IPS DF 19.7 (cell line): ENCODE data around the gene STK11.

ENCODE experiments used
- DNase-seq: peaks from one replicate; pipeline ENCODE4 v3.0.0-alpha.2; 2013; ENCODE audit warnings: low read depth, low spot score

STK11 gene

GRCh38 chr19:1210227-1210538 lies 4.6 kb downstream of the STK11 start:
- no peak for DNase-seq

GRCh38 chr19:1211494-1212234 lies 6.1 kb downstream of the STK11 start:
- DNase-seq, result peak; percentile 48

DNA sequence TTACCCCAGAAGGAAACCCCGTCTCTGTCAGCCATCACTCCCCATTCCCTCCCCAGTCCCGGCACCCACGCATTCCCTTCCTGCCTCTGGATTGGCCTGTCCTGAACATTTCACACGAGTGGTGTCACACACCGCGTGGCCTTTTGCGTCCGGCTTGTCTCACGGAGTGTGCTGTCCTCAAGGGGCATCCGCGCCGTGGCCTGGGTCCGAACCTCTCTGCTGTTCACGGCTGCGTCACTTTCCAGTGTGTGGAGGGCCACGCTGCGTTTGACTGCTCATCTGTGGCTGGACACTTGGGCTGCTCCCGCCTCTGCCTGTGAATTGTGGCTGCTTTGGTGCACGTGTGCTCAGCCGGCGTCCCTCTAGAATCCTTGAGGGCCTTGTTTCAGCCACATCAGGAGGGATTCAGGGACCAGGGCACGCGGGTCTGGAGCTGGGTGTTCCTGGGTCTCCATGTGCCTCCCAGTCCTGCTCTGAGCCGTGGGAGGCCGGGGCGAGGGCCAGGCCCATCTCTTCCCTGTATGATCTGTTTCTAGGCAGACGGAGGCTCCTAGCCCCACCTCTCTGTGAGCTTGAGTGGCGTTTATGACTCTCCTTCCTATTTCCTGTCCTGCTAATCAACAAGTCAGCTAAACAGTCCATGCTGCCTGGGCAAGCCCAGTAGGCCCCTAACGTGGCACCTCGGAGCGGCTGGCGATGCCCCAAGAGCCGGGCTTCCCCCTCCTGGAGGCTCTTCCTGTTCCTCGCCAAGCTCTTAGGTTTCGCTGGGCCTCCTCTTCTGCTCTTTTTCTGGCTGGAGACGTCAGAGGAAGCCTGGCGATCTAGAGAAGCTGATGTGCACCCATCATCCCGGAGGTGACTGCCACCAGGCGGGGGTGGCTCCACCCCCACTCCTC lies 8.1 kb downstream of the STK11 start:
- no peak for DNase-seq

DNA sequence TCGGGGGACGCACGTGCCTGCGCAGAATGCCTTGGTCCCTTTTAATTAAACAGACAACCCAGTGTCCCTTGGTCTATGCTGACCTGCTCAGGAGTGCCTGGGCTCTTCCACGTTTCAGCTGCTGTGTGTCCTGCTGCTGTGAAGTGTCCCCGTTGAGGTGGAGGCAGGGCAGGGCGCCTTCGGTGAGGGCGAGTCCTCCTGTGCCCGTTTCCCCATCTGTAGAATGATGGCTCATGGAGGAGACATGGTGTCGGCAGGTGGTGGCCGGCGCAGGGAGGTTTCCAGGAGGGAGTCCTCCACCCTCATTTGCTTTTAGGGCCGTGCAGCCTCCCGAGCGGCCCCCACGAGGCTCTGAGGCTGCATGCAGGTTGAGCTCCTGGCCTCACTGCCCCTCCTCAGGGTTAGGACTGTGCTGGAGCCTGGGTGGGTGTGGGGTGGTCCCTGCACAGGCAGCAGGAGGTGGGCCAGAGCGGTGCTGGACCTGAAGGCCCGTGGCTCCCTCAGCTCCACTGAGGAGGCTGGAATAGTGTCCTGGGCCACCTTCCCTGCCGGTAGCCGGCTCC lies 8.8 kb downstream of the STK11 start:
- no peak for DNase-seq

DNA sequence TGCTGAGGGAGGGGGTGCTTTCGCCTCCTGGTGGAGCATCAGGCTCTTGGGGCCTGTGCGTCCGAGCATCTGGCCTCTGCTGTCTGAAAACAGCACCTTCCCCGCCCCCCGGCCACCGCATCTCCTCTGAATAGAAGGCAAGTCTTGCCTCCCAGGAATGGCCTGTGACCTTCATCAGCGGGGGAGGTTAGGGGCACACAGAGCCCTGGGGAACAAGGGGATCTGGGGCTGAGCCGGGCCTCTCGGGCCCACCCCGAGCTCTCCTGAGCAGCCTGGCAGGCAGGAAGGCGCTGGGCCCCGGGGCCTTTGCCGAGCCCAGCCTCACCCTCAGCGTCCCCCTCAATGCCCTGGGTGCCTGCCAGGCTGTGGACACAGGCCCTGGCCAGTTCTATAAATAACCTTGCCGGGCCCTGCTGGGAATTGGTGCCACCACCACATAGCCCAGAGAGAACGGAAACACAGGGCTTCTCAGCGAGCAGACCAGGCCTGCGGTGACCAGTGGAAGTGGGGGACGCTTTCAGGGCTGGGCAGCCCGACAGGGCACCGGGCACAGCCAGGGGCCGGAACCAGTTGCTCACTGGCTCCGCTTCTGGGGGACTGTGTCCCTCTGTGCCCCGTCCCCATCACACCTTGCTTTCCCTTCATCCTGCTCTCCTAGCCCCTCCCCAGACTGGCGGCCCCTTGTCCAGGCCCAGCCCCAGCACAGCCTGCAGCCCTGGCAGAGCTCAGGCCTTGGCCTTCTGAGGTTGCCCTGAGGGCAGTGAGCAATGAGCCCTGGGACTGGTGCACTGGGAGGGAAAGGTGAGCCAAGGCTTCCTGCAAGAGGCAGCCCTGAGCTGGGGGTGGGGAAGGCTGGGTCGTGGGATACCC lies 9.5 kb downstream of the STK11 start:
- no peak for DNase-seq

GRCh38 chr19:1216756-1217155 lies 11.2 kb downstream of the STK11 start:
- no peak for DNase-seq

DNA sequence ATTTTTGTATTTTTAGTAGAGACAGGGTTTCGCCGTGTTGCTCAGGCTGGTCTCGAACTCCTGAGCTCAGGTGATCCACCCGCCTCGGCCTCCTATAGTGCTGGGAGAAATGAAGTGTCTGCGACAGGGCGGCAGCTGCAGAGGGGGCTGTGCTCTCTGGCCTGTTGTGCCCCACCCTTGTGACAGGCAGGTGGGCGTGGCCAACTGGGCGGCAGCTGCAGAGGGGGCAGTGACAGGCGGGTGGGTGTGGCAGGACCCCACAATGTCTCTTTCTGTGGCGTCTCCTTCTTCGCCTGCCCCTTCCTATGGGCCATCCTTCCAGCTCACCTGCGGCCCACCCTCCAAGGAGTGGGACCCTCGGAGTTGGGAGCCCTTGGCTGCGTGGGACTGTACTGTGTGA lies 11.8 kb downstream of the STK11 start:
- no peak for DNase-seq

GRCh38 chr19:1218751-1219567 lies 13.4 kb downstream of the STK11 start:
- DNase-seq, result no peak

DNA sequence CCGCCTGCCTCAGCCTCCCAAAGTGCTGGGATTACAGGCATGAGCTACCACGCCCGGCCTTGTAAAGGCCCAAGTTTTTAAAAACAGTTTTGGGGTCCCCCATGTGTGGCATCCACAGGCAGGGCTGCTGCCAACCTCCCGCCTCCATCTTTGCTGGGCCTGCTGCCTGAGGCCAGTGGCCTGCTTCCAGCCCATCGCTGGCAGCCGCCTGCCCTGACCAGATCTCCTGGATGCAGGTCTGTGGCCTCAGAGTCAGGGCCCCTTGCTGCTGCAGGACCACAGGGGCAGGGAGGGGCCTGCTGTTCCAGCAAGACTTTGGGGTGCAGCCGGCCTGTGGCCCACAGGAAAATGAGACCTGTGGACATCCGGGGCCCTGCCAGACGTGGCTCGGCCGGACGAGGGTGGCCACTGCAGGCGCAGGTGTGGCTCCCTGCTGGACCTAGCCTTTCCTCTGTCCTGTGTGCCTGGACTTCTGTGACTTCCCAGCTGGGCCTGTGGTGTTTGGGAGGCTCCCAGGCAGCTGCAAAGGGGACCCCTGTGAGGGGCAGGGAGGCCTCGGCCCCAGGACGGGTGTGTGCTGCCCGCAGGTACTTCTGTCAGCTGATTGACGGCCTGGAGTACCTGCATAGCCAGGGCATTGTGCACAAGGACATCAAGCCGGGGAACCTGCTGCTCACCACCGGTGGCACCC lies 14.4 kb downstream of the STK11 start:
- no peak for DNase-seq

- no peak for DNase-seq
These were observed 14.9 kb downstream of the STK11 start for GRCh38 chr19:1220477-1220930.

- DNase-seq, result no peak
These were observed 15.7 kb downstream of the STK11 start for GRCh38 chr19:1220976-1221903.

DNA sequence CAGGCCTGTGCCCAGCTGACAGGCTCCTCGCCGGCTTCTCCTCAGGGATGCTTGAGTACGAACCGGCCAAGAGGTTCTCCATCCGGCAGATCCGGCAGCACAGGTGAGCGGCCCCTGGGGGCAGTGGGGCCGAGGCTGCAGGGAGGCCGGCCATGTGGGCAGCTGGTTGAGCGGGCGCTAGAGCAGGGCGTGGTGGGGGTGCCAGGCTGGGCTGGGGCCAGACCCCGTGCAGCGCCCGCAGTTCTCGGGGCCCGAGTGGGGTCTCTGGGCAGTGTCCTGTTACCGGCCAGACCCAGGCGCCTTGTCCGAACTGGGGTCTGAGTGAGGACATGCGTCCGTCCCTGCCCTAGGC lies 16.3 kb downstream of the STK11 start:
- no peak for DNase-seq

DNA sequence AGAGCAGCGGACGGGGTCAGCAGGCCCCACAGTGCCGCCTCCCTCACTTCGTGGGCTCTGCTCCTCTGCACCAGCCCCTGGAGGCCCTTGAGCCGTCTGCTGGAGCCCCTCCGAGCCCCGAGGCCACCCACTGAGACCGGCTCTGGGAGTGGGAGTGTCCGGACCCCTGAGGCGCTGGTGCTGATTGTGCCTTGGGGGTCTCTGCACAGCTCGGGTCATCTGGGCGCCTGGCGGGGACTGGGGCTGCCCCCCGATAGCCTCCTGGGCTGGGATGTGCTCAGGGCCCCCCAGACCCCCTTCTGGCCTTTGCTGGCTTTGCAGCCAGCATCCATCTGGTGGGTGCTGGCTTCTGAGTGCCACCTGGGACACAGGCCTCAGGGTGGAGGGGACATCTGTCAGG lies 16.8 kb downstream of the STK11 start:
- DNase-seq, result no peak

GRCh38 chr19:1223018-1223855 lies 17.7 kb downstream of the STK11 start:
- DNase-seq, result no peak

GRCh38 chr19:1224047-1224825 lies 18.7 kb downstream of the STK11 start:
- DNase-seq, result no peak

DNA sequence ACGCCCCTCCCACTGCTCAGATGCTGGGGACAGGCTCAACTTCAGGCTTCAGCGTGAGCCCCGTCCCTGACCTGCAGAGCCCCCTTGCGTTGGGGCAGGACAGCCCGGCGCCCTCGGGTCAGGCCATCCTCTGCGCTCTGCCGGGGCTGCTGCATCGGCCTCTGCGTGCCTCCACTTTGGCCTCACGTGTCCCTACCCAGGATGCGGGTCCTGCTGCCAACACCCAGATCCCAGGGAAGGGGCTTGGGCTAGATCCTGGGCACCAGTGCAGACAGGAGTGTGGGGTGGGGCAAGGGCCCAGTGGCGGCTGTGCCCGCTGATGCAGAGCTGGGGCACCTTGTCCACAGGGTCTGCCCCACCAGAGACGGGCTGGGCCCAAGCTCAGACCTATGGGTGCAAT lies 19.3 kb downstream of the STK11 start:
- DNase-seq, result no peak

DNA sequence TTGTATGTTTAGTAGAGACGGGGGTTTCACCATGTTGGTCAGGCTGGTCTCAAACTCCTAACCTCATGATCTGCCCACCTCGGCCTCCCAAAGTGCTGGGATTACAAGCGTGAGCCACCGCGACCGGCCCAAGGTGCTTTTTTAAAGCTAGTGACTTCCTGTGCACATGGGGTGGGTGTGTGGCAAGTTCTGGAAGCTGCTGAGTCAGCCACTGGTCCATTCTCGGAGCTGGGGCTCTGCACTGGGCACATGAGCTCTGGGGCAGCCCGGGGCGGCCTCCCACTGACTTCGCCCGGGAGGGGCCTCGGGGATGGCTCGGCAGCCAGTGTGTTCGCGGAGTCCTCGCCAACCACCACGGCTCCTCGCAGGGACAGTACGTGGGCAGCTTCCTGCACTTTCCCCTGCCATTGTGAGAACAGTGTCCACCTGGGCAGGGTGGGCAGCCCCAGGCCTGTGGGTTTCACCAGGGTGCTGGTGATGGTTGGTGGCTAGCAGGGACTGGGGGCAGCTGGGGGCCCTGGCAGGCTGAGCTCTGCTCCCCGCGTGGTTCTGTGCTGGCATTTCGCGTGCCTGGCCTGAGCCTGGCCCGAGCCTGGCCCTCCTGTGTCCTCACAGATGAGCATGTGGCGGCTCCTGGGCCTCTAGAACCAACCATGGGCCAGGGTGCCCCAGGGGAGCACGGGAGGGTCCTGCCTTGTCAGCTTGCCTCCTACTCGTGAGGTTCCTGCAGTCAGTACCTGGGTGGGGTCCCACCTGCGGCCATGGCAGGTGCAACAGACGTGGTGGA lies 20.1 kb downstream of the STK11 start:
- no peak for DNase-seq
